ENCODE data around the gene ZNF71.

Gene ZNF71

DNA sequence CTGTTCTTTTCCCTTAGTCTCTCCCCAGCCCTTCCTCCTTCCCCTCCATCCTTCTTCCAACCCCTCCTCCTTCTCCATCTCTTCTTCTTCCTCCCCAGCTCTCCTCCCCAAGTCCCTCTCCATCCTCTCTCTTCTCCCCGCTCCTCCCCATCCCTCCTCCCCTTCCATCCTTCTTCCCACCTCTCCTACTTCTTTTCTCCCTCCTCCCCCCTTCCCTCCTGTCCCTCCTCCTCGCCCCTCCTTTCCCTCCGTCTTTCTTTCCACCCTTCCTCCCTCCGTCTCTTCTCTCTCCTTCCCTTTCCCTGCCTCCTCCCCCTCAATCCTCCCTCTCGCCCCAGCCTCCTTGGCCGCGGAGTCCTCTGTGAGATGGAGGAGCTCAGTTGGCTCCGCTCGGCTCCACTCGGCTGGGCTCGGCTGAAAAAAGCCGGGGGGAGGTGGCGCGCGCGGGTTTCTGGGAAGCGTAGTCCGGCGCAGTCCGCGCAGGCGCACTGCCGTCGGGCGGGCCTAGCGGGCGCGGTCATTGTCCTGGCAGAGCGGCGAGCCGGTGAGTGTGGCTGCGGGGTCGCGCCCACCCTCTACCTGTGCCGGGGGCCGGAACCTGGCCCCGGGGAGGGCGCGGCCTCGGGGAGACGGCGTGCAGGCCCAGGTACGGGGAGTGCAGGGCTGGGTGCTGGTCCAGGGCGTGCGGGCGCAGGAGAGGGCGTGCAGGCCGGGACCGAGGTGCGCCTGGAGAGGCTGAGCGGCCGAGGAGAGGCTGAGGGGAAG, at the start of gene ZNF71:
ZNF71 (plus strand) TSS at position 520 of the 765 bp plus-strand sequence. CDS start 6,257 bp downstream, outside the sequence.
- peak; percentile 89 to 96 (median 95) for DNase-seq

GRCh38 chr19:56547535-56547934, 47.6 kb upstream of the ZNF71 start:
- DNase-seq, result no peak

- DNase-seq, result no peak
These were observed 40.7 kb upstream of the ZNF71 start for GRCh38 chr19:56554272-56554869.

GRCh38 chr19:56562766-56563165, 32.3 kb upstream of the ZNF71 start:
- no peak for DNase-seq

GRCh38 chr19:56566904-56567273, 28.2 kb upstream of the ZNF71 start:
- peak; percentile 34 to 65 (median 45) for DNase-seq

- peak; percentile 93 to 96 (median 96) for DNase-seq
These were observed 27.6 kb upstream of the ZNF71 start, which contains the start of gene ZNF470 for GRCh38 chr19:56567274-56568120. Gene ZNF470, plus strand, starts transcription at chr19:56567468. Its CDS starts 2,844 bp downstream, at chr19:56570312.

- no peak for DNase-seq
These were observed 22.5 kb upstream of the ZNF71 start for GRCh38 chr19:56572589-56572988.

- DNase-seq, result no peak
These were observed 21.2 kb upstream of the ZNF71 start for GRCh38 chr19:56573914-56574313.

DNA sequence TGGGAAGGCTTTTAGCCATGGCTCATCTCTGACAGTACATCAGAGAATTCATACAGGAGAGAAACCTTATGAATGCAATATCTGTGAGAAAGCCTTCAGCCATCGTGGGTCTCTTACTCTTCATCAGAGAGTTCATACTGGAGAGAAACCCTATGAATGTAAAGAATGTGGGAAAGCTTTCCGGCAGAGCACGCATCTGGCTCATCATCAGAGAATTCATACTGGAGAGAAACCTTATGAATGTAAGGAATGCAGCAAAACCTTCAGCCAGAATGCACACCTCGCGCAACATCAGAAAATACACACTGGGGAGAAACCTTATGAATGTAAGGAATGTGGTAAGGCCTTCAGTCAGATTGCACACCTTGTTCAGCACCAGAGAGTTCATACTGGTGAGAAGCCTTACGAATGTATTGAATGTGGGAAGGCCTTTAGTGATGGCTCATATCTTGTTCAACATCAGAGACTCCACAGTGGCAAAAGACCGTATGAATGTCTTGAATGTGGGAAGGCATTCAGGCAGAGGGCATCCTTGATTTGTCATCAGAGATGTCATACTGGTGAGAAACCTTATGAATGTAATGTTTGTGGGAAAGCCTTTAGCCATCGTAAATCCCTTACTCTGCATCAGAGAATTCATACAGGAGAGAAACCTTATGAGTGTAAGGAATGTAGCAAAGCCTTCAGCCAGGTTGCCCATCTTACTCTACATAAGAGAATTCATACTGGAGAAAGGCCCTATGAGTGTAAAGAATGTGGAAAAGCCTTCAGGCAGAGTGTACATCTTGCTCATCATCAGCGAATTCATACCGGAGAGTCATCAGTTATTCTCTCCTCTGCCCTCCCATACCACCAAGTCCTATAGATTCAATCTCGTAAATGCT, 17.1 kb upstream of the ZNF71 start:
- DNase-seq, result no peak

DNA sequence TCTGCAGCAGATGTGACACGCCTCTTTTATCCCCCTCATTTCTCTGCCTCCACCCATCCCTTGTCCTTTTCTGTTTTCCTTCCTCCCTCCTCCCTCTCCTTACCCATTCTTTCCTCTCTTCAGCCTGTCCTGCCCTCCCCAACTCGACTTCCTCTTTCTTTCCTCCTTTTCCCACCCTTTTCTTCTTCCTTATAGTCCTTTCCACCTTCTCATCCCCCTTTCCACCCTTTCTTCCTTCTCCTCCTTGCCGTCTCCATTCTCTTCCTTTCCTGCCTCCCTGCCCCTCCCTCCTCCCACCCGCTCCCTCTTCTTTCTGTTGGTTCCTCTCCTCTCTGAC, 688 bp upstream of the ZNF71 start:
- no peak for DNase-seq

DNA sequence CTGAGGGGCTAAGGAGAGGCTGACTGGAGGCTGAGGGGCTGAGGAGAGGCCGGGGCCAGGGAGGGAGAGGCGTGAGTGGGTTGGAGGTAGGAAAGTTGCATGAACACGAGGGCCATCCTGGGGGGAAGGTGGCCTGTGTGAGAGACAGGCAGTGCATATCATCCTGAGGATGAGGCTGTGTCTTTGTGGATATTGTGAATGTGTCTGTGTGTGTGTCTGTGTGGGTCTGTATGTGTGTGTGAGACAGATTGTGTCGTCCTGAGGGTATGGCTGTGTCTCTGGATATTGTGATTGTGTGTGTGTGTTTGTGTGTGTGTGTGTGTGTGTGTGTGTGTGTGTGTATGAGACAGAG, 422 bp downstream of the ZNF71 start:
- no peak for DNase-seq

GRCh38 chr19:56596676-56597075, 1.6 kb downstream of the ZNF71 start:
- no peak for DNase-seq

- no peak for DNase-seq
These were observed 2.6 kb downstream of the ZNF71 start for GRCh38 chr19:56597696-56598095.

DNA sequence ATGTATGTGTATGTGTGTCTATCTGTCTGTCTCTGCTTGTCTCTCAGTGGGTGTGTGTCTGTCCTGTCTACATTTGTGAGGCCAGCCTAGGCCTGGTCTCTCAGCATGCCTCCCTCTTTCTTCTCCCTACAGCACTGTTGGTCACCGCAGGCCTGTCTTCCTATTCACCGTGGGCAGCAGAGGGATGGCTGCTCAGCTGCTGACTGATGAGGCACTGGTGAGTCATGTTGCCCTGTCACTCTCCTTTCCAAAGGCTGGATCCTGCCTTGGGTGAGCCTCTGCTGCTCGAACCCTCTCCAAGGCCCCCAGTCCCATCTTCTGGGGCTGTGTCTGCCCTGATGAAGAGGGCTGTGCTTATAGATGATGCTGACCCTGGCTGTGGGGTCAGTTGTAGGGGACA, 6.3 kb downstream of the ZNF71 start:
- no peak for DNase-seq

- DNase-seq, result no peak
These were observed 8.7 kb downstream of the ZNF71 start for GRCh38 chr19:56603829-56604228.

GRCh38 chr19:56608274-56608964, 13.3 kb downstream of the ZNF71 start:
- DNase-seq, result no peak

DNA sequence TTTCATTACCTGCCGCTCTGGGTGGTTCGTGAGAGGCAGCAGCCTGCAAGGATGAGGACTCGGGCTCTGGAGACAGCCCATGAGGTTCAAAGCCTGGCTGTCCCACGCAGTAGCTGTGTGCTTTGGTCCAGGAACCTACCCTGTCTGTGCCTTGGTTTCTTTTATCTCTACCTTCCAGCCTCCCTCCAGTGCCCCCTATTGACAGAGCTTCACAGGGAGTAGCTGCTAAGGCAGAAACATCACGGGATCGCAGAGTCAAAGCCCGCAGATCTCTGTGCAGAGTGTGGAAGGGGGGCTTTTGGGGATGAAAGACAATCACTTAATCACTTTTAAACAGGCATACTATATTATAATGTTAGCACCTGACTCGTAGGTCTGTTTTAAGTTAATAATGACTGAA, 16.2 kb downstream of the ZNF71 start:
- DNase-seq, result no peak

DNA sequence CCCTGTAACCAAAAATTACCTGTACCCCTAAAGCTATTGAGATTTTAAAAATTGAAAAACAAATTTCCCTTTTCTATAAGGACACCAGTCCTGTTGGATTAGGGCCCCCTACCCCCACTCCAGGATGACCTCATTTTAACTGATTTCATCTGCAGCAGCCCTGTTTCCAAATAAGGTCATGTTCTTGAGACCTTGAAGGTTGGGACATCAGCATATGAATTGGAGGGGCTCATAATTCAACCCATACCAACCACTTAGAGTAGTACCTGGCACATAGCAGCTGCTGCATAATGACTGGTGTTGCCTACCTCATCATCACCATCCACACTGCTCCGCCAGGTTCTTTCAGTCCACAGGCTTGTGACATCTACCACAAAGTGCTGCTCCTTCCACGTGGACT, 17.6 kb downstream of the ZNF71 start:
- no peak for DNase-seq

- no peak for DNase-seq
These were observed 18.5 kb downstream of the ZNF71 start for GRCh38 chr19:56613639-56614038.

- no peak for DNase-seq
These were observed 22.4 kb downstream of the ZNF71 start for GRCh38 chr19:56617531-56617930.

DNA sequence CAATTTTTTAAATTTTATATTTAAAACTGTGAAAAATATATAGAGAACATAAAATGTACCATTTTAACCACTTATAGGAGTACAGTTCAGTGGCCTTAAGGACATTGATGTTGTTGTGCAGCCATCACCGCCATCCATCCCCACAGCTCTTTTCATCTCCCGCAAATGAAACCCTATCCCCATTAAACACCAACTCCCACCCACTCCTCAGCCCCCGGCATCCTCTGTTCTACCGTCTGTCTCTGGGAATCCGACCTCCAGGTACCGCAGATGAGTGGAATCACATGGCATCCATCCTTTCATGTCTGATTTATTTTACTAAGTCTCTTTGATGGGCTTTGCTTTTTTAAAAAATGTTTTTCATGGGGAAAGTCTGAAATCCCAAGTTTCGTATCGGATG, 24.0 kb downstream of the ZNF71 start:
- no peak for DNase-seq

DNA sequence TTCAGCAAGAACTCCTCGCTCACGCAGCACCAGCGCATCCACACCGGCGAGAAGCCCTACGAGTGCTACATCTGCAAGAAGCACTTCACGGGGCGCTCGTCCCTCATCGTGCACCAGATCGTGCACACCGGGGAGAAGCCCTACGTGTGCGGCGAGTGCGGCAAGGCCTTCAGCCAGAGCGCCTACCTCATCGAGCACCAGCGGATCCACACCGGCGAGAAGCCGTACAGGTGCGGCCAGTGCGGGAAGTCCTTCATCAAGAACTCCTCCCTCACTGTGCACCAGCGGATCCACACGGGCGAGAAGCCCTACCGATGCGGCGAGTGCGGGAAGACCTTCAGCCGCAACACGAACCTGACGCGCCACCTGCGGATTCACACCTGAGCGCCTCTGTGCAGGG, 27.3 kb downstream of the ZNF71 start:
- no peak for DNase-seq

All from suppressor macrophage treated with lipopolysaccharide for 1 hour (primary cell).